ENCODE measurements around the gene STK39.

Gene STK39

DNA sequence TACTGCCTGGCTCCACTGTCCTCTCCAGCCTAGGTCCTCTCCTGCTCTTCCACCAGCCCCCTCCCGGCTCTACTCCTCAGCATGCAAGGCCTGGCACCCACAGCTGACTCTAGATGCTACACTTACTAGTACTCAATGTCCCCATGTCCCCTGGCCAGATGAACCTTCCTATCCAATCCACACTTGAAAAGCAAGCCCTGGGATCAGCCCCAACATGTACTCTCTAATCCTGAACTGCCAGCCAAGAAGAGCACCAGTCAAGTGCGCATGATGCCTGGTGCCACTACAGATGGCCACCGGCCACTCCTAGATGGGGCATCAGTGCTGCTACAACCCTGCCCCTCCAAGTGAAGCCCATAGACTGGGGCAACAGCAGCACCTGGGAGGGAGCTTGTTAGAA is 168.2 kb downstream of the STK39 start:
- no peak for DNase-seq

DNA sequence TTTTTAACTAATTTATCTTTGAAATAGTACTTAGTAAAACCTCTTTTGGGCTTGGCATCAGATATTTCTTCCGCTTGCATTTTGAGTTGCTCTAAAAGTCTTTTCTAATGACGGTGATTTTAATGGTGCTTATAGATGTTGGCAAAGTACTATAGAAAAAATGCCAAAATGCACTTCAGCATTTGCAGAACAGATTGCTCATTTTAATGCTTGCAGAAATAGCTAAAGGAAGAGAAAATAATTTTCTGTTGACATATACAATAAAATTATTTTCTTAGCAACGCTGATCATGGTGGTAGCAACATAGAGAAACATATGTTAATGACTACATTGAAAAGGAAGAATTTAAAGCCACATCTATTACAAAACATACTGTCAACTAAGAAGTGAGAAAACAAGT is 170.7 kb downstream of the STK39 start:
- DNase-seq = no peak

- DNase-seq = no peak
Observed at GRCh38 chr2:168075446-168075845, 171.9 kb downstream of the STK39 start.

GRCh38 chr2:168072626-168073303 is 174.6 kb downstream of the STK39 start:
- no peak for DNase-seq

DNA sequence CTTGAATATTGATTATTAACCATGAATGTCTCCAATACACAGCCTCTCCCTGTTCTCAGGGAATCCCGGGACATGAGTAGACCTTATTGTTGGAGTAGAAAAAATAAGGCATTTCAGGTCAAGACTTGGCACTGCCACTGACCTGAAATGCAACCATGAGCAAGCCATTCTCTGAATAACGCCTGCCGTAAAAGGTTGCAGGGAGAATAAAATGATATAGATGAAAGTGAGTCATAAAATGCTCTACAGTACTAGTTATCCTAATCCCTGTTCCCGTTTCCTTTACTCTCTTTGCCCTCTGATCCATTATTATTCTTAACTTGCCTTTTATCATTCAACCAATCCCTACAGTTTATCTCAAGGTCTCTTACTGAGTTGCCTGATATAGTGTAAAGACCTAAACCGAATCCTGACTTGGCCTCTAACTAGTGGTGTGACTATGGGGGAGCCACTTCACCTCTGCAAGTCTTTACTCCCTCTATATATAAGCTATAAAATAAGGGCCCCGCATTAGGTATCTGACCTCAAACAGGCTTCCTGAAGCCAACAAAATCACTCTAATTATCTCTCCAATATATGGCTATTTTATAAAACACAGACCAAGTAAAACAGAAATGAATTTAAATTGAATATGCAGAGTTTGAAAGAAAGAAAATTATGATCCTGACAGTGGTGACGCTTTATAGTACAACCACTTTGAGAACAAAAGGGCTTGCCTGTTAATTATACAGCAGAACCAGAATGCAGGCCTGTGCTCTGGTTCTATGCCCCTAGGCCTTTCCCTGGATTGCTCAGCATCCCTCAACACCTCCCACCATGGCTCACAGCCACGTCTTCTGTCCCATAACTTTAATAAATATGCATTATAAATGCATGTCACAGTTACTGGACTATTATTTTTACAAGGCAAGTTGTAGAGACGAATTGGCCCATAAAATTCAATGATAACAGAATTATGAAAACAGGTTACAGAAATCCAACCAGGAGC is 183.1 kb downstream of the STK39 start:
- DNase-seq = no peak

DNA sequence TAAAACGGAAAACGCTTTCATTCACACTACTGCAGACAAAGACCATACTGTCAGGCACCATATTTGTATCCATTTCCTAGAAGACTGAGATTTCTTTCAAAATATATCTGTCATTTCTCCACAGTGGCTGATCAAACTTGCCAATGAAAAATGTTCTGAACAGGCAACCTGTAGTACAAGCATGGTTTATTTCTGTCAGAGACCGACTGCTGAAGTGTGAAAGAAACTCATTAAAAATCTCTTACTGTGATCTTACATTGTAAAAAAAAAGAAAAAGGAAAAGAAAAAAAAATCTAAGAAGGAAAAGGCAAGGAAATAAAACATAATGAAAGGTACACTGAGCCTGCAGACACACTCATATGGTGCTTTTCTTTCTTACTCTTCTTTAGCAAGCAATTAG is 184.5 kb downstream of the STK39 start:
- DNase-seq = no peak

- DNase-seq = no peak
Observed at GRCh38 chr2:168062054-168062453, 185.3 kb downstream of the STK39 start.

GRCh38 chr2:168060986-168061750 is 186.2 kb downstream of the STK39 start:
- DNase-seq = no peak

- no peak for DNase-seq
Observed at GRCh38 chr2:168059758-168060157, 187.6 kb downstream of the STK39 start.

DNA sequence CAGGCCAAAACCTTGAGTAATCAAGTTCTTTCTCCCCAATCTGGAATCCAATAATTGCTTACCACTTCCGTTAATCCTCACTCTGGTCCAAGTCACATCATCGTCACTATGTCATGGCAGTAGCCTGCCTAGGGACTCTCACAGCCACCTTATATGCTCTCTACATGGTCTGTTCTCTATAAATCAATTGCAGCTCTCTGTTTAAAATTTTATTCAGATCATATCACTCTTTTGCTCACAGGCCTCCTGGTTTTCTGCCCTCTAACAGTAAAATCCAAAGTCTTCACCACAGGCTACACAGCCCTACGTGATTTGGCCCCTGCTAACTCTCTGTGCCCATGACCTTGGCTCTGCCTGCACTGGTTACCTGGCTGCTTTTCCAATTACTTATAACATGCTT is 188.7 kb downstream of the STK39 start:
- DNase-seq = no peak

DNA sequence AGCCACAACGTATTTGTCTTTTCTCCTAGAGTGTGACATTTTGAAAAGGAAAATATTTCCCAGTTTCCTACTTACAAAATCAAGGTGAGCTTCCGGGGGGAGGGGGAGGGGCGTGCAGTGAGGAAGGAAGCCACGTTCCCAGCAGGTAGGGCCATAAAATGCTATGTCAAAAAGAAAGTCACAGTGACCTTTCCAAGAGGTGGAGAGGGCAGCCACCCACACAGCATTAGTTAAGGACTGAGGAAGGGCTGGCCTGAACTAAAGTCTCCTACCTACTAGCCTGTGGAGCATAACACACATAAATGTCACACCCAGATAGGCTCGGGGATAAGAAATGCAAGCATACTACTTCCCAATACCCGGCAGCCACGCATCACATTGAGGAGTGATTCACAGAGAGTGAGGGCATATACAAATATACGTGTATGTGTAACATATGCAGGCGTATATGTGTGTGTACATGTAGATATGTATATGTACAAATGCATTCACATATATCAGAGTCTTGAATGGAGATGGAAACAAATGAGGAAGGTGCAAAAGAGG is 191.1 kb downstream of the STK39 start:
- no peak for DNase-seq

GRCh38 chr2:168054657-168055056 is 192.7 kb downstream of the STK39 start:
- no peak for DNase-seq

DNA sequence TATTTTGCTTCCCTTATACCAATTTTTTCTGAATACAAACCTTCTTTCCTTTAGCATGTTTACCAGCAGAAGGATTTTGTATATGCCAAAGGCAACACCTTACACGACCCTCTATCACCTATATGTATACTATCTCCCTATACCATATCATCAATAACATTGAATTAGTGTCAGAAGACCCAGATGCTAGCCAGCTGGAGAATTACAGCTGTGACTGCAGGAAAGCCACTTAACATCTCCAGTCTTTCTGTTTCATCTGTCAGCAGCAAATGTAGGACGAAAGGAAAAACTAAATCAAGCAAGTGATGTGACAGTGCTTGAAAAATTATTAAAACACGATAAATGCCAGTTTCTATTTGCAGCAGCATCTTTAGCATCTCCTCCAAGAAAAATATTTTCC is 193.7 kb downstream of the STK39 start:
- DNase-seq = no peak

DNA sequence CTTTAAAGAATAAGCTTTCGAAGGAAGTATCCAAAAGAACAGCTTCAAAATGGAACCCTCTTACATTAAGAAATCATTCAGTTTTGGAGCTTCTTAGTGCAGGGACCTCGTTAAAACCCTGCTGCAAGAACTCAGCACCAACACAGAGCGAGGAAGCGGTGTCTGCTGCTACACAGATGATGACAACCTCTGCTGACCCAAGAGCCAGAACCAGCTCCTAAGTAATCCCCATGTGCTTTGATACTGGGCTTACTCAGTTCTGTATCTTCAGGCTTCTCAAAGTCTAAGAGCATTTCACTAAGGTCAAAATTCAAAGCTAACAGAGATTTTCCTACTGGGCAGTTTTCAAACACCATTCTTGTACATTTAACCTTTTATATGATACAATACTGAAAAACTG is 194.6 kb downstream of the STK39 start:
- no peak for DNase-seq

DNA sequence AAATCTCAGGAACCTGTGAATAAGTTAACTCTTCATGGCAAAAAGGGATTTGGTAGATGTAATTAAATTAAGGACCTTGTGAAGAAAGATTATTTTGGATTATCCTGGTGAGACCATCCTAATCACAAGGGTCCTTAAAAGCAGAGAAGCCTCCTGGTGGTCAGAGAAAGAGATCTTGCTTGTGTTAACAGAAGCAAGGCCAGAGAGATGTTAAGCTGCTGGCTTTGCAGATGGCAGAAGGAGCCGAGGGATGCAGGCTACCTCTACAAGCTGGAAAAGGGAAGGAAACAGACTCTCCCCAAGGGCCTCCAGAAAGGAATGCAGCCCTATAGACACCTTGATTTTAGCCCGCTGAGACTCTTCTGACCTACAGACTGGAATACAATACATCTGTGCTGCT is 197.0 kb downstream of the STK39 start:
- no peak for DNase-seq

- DNase-seq = no peak
Observed at GRCh38 chr2:168049609-168050008, 197.8 kb downstream of the STK39 start.

DNA sequence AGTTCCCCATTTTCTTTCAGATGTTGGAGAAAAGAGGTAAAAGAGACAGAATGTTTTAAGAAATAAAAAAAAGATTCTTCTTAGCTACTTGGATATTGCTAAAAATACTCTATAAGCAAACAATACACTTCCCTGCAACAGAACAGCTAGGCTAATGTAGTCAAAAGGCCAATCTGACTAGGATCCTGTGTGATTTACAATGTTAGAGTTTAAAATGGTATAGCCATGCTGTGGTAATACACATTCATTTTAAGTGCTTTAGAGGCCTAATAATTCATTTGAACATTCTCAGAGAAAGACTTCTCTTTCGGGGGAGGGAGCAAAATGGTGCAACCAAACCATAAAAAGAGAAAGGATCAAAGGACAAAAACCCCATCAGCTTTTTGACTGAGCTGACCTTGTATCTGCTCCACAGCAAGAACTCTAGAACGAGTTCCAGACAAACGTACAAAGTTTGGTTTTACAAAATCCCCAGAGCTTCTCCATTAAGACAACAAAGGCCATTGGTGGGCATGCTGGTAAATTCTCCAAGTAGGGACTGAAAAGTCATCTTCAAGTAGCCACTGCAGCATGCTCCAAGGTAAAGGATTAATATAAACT is 200.2 kb downstream of the STK39 start:
- no peak for DNase-seq

- no peak for DNase-seq
Observed at GRCh38 chr2:168044579-168044978, 202.8 kb downstream of the STK39 start.

DNA sequence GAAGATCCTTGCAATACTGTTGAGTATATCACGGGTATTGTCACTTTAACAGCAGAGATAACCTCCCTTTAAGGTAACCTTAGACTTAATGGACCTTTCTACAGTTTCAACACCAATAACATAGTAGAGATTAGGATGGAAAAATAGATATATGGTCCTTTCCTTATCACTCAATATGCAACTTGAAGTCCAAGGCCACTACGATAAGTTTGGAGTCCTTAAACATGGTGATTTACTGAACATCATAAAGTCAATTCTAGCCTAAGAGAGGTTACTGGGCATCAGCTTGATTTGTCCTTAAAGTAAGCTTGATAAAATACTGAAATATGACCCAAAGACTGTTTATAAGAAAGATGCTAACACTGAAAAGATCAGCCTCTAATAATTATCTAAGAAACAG is 203.2 kb downstream of the STK39 start:
- DNase-seq = no peak

DNA sequence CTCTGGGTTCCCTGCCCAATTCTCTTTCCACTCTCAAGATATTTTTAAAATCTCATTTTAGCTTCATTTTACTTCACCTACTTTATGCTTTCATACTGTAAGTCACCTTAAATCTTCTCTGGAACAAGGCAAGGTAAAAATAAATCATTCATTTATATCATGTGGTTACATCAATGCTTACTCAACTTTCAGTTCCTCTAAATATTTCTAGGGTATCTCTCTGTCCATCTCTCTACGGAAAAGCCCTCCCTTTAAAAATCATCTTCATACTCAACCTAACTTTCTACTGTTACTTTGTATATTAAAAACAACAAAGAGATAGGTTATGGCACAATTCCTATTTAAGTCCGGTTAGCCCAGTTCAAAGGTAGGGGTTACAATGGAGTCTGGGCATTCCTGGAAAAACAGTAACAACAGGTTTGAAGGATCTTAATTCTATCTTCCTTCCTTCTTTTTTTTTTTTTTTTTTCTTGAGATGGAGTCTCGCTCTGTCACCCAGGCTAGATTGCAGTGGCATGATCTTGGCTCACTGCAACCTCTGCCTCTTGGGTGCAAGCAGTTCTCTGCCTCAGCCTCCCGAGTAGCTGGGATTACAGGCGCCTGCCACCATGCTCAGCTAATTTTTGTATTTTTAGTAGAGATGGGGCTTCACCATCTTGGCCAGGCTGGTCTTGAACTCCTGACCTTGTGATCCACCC is 205.1 kb downstream of the STK39 start:
- peak; percentile 2 for DNase-seq

DNA sequence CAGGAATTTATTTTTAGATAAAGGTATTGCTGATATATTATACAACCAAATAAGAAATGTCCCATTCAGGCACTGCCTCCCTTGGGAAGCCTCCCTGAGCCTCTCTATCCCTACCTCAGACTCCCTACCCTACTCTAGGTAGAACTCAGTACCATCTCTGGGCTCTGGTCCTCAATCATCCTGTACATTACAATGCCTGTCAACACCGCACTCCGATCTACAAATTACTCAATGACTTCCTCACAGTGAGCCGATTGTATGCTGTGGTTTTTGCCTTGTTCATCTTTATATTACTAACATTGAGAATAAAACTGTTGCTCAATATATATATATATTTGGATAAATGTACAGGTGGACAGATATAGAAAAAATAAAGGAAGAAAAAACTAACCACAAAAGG is 207.5 kb downstream of the STK39 start:
- DNase-seq = no peak

GRCh38 chr2:168037778-168038177 is 209.6 kb downstream of the STK39 start:
- no peak for DNase-seq

Measured in GF-D8 (cell line).